HFF-Myc (cell line): Measurements from ENCODE around the gene SAMD13.

Experiments used
- DNase-seq: peaks from one replicate; pipeline ENCODE4 v3.0.0-alpha.2; 2011; ENCODE audit warnings: low read depth; ENCODE audit errors: extremely low read depth
- H3K4me3 ChIP-seq: replicated peaks from 2 replicates; pipeline ENCODE4 v1.5.1; 2011; ENCODE audit warnings: low read depth, mild to moderate bottlenecking, control low read depth, low read length
- TF ChIP-seq, protein P1 (sequence below): IDR thresholded peaks from 2 replicates; pipeline ENCODE4 v1.5.1; 2012; ENCODE audit warnings: mild to moderate bottlenecking, low read depth, low read length, control low read depth; ENCODE audit errors: missing control alignments

The SAMD13 gene

DNA sequence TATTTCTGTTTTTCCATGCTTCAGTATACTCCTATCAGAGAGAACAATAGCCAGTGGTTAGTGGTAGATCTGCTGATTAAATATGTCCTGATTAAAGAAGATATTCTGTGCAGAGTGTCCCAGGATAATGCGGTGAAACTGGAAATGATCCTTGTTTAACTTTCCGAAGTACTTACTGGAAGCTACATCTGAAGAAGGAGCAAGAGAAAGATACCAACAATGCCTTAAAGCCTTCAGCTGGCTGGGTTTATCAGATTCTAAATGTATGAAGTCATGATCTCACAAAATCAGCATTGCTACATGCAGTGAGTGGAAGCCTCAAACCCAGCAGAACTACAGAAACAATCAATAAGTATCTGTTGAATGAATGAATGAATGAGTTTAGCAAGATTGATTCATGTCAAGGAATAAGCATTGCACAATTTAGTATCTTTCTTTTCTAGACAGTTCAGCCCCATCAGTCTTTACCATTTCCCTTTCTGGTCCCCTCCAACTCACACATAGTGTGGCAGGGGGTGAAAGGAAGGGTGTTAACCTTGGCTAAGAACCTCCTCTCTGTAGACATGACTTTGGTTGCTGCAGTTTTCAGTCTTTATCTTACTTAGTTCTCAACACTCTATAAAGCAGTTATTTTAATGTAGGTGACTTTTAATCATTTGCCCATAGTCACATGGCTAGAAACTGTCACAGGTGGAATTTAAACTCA lies 72.1 kb downstream of the SAMD13 start:
- TF ChIP-seq, protein P1, sequence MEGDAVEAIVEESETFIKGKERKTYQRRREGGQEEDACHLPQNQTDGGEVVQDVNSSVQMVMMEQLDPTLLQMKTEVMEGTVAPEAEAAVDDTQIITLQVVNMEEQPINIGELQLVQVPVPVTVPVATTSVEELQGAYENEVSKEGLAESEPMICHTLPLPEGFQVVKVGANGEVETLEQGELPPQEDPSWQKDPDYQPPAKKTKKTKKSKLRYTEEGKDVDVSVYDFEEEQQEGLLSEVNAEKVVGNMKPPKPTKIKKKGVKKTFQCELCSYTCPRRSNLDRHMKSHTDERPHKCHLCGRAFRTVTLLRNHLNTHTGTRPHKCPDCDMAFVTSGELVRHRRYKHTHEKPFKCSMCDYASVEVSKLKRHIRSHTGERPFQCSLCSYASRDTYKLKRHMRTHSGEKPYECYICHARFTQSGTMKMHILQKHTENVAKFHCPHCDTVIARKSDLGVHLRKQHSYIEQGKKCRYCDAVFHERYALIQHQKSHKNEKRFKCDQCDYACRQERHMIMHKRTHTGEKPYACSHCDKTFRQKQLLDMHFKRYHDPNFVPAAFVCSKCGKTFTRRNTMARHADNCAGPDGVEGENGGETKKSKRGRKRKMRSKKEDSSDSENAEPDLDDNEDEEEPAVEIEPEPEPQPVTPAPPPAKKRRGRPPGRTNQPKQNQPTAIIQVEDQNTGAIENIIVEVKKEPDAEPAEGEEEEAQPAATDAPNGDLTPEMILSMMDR: no peak
- no peak for DNase-seq
- H3K4me3 ChIP-seq: no peak overlapping the region

DNA sequence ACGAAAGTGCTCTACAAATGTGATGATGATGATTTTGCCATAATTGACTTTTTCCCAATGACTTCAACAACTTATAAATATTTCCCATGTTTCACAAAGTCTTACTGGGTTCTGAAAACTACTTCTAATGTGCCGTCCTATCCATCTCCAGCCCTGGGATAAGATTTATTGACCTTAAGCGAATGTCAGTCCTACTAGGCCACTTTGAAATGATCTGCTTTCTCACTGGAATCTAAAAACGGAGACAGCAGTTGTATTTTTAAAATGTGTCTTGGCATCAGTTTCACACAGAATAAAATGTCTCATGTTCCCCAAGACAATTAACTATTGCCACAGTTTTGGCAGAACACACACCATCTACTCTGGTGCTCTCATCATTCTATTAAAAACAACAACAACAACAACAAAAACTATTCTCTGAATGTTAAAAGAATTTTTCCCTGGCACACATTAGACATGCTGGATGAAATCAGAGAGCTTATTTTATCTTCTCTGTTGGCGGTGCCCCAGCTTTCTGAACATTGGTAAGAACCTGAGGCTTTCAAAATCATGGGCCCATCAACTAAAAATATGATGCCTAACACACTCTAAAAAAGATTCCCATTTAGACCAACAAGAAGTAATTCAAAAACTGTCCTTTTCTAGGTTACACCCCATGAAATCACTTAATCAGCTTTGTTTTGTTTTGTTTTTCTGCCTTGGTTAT lies 73.6 kb downstream of the SAMD13 start:
- no peak overlapping the region for H3K4me3 ChIP-seq
- no peak for DNase-seq
- TF ChIP-seq, protein P1: no peak

DNA sequence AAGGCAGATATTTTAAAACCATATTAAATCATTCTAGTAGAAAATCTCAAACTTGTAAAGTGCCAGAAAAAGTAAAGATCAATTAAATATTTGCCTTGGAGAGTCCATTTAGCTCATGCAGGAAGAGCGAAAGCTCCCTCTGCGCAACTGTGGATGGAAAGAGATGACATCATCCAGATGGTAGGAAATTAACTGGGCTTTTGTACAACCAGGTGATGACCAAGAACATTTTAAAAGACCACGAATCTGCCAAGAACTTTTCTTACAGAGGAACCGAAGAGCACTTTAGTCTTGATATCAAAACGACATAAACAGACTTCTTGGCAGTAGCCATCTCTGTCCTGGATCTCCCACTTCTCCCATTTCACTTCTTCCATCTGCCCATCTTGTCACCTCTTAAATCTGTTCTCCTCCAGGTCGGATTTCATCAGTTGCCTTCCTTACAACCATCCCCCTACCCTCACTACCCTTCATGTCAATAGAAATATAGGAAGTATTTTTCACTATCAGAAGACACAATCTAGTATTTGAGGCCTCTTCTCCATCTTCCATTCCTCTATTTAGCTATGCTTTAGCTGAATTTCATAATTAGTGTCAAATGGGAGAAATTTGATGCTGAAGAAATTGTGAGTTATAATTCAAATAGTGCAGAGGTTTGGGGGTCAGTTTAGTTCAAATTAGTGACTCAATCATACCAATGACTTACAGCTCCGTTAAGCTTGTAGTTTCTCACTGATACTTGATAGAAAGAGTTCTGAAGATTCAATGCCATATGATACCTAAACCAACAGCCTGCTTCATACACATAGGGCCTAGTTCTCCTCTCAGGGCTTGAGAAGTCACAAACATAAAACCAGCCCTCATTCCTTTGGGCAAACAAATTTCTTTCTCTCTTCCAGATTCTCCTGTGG lies 74.7 kb downstream of the SAMD13 start:
- DNase-seq: no peak
- TF ChIP-seq, protein P1: no peak
- H3K4me3 ChIP-seq: no peak overlapping the region

- peak; percentile 53 for DNase-seq
- TF ChIP-seq, protein P1: no peak
- no peak overlapping the region for H3K4me3 ChIP-seq
These were observed 76.1 kb downstream of the SAMD13 start for GRCh38 chr1:84377480-84378095.

- H3K4me3 ChIP-seq: no peak overlapping the region
- TF ChIP-seq, protein P1: no peak
- DNase-seq: peak; percentile 44
These were observed 77.8 kb downstream of the SAMD13 start for GRCh38 chr1:84379138-84379916.

- TF ChIP-seq, protein P1: no peak
- DNase-seq: no peak
- H3K4me3 ChIP-seq: no peak overlapping the region
These were observed 78.3 kb downstream of the SAMD13 start for GRCh38 chr1:84379917-84380180.
